ENCODE data around the gene PDCD4. TPM values are rescaled to one million over a fixed set of nuclear protein-coding genes. Genes with fewer than 3 reads are reported as not detected.

PDCD4 gene
- total RNA-seq, 1 donor from 2014 or later, result 74.2 TPM

- no peaks in the 10 kb centered on the region for H3K36me3 ChIP-seq
- ATAC-seq, result peak; percentile 26 to 53
- TF ChIP-seq, protein P1, sequence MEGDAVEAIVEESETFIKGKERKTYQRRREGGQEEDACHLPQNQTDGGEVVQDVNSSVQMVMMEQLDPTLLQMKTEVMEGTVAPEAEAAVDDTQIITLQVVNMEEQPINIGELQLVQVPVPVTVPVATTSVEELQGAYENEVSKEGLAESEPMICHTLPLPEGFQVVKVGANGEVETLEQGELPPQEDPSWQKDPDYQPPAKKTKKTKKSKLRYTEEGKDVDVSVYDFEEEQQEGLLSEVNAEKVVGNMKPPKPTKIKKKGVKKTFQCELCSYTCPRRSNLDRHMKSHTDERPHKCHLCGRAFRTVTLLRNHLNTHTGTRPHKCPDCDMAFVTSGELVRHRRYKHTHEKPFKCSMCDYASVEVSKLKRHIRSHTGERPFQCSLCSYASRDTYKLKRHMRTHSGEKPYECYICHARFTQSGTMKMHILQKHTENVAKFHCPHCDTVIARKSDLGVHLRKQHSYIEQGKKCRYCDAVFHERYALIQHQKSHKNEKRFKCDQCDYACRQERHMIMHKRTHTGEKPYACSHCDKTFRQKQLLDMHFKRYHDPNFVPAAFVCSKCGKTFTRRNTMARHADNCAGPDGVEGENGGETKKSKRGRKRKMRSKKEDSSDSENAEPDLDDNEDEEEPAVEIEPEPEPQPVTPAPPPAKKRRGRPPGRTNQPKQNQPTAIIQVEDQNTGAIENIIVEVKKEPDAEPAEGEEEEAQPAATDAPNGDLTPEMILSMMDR (IDR thresholded peaks at IDR 0.05), result no peak
- no peaks in the 10 kb centered on the region for H3K27me3 ChIP-seq (ENCODE audit: low read depth)
- H3K9me3 ChIP-seq, result no peaks in the 10 kb centered on the region
- peaks cover 75% of the 10 kb centered on the region for H3K4me1 ChIP-seq
- intact Hi-C loops (cut with DNase I), result no loop called here
- H3K4me3 ChIP-seq, result no peak overlapping the region
- peak overlapping the region; percentile 74 for H3K27ac ChIP-seq
- DNase-seq, result no peak
Observed at GRCh38 chr10:110859973-110860376, 11.8 kb upstream of the PDCD4 start.

GRCh38 chr10:110860576-110861241, 11.0 kb upstream of the PDCD4 start:
- no peak overlapping the region for H3K4me3 ChIP-seq
- TF ChIP-seq, protein P1 (IDR thresholded peaks at IDR 0.05), result no peak
- intact Hi-C loops (cut with DNase I), result no loop called here
- H3K27ac ChIP-seq, result peak overlapping the region; percentile 74
- no peaks in the 10 kb centered on the region for H3K36me3 ChIP-seq
- peak; percentile 5 to 40 for ATAC-seq
- peaks cover 82% of the 10 kb centered on the region for H3K4me1 ChIP-seq
- no peak for DNase-seq
- no peaks in the 10 kb centered on the region for H3K27me3 ChIP-seq (ENCODE audit: low read depth)
- H3K9me3 ChIP-seq, result no peaks in the 10 kb centered on the region

DNA sequence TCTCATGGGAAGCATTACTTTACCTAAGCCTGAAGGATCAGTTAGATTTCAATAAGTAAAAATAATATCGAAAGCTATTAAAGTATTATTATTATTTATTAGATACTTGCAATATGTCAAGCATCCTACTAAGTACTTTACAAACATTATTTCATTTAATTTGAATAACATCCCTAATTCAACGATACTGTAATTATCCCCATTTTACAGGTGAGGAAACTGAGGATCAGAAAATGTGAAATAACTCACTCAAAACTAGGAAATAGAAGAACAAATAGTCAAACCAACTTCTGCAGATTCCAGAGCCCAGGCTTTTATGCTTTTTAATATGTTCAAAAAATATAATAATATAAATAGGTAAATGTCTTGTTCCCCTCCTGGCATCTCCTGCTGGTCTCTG, 10.3 kb upstream of the PDCD4 start:
- Histone ChIP-seq H3K4me3 (no peak overlapping the region), H3K27ac (peak overlapping the region; percentile 74), H3K4me1 (peaks cover 90% of the 10 kb centered on the region), H3K27me3 (ENCODE audit: low read depth) (no peaks in the 10 kb centered on the region), H3K9me3 (no peaks in the 10 kb centered on the region), H3K36me3 (no peaks in the 10 kb centered on the region)
- TF ChIP-seq, protein P1 (IDR thresholded peaks at IDR 0.05), result no peak
- DNase-seq (no peak), ATAC-seq (no peak)
- intact Hi-C loops (cut with DNase I), result no loop called here

- ATAC-seq, result peak; percentile 42 to 64
- H3K4me3 ChIP-seq, result no peak overlapping the region
- no peaks in the 10 kb centered on the region for H3K9me3 ChIP-seq
- no peaks in the 10 kb centered on the region for H3K27me3 ChIP-seq (ENCODE audit: low read depth)
- TF ChIP-seq, protein P1 (IDR thresholded peaks at IDR 0.05), result no peak
- peak overlapping the region; percentile 29 for H3K27ac ChIP-seq
- intact Hi-C loops (cut with DNase I), result no loop called here
- no peak for DNase-seq
- peaks cover 95% of the 10 kb centered on the region for H3K4me1 ChIP-seq
- H3K36me3 ChIP-seq, result no peaks in the 10 kb centered on the region
Observed at GRCh38 chr10:110861930-110862649, 9.6 kb upstream of the PDCD4 start.

GRCh38 chr10:110862961-110863360, 8.8 kb upstream of the PDCD4 start:
- ATAC-seq, result no peak

More at GRCh38 chr10:110862961-110863360, 8.8 kb upstream of the PDCD4 start:
- Histone ChIP-seq H3K27me3 (ENCODE audit: low read depth) (no peaks in the 10 kb centered on the region), H3K4me3 (no peak overlapping the region), H3K36me3 (no peaks in the 10 kb centered on the region), H3K27ac (no peak overlapping the region), H3K4me1 (peaks cover 94% of the 10 kb centered on the region), H3K9me3 (no peaks in the 10 kb centered on the region)
- intact Hi-C loops (cut with DNase I), result no loop called here
- DNase-seq, result no peak
- TF ChIP-seq, protein P1 (IDR thresholded peaks at IDR 0.05), result no peak

All from lower lobe of right lung (tissue), 2 donors.